Mesenchymal stem cell (in vitro differentiated cells and primary cell): Measurements from ENCODE around the gene IRF7.
A peak's percentile ranks its signal among the peaks of the same experiment; 100 is the strongest.

Experiments used
- DNase-seq: peaks from one replicate; pipeline ENCODE4 v3.0.0-alpha.2; 2013
- H2AFZ ChIP-seq: one replicate; pipeline ENCODE4 v1.6.1; 2013; ENCODE audit warnings: low read depth, mild to moderate bottlenecking, control low read depth, inconsistent platforms, low read length, moderate library complexity
- H2AK5ac ChIP-seq: 2 replicates; pipeline ENCODE4 v1.6.1; 2013; ENCODE audit warnings: low read length, moderate library complexity, mild to moderate bottlenecking, inconsistent platforms; ENCODE audit not compliant: severe bottlenecking
- H2BK120ac ChIP-seq: one replicate; pipeline ENCODE4 v1.6.1; 2013; ENCODE audit warnings: low read depth, mild to moderate bottlenecking, inconsistent platforms, low read length, moderate library complexity
- H2BK12ac ChIP-seq, 2 experiments: one replicate each; pipeline ENCODE4 v1.6.1; 2013; ENCODE audit warnings: inconsistent platforms in 2 of 2, low read length in 2 of 2, mild to moderate bottlenecking in 2 of 2, moderate library complexity in 2 of 2, control low read depth in 1 of 2
- H2BK15ac ChIP-seq: one replicate; pipeline ENCODE4 v1.6.1; 2013; ENCODE audit warnings: mild to moderate bottlenecking, low read depth, inconsistent platforms; ENCODE audit not compliant: poor library complexity, severe bottlenecking
- H2BK5ac ChIP-seq: 2 replicates; pipeline ENCODE4 v1.6.1; 2013; ENCODE audit warnings: low read depth, mild to moderate bottlenecking, low read length, control low read depth, inconsistent platforms; ENCODE audit not compliant: poor library complexity, severe bottlenecking
- H3K14ac ChIP-seq, 2 experiments: one replicate each; pipeline ENCODE4 v1.6.1; 2013; ENCODE audit warnings: inconsistent platforms in 2 of 2, low read length in 2 of 2, control low read depth in 1 of 2, mild to moderate bottlenecking in 1 of 2, moderate library complexity in 1 of 2
- H3K18ac ChIP-seq, 2 experiments: one replicate each; pipeline ENCODE4 v1.6.1; 2013; ENCODE audit warnings: inconsistent platforms in 2 of 2, low read length in 2 of 2, control low read depth in 1 of 2, low read depth in 1 of 2, mild to moderate bottlenecking in 1 of 2
- H3K23ac ChIP-seq, 2 experiments: one replicate each; pipeline ENCODE4 v1.6.1; 2013; ENCODE audit warnings: inconsistent platforms in 2 of 2, low read length in 2 of 2, mild to moderate bottlenecking in 2 of 2, moderate library complexity in 2 of 2, control low read depth in 1 of 2
- H3K27ac ChIP-seq: 2 replicates; pipeline ENCODE4 v1.5.1; 2013; ENCODE audit warnings: mild to moderate bottlenecking, moderate library complexity, low read length, control low read depth, inconsistent platforms; ENCODE audit not compliant: poor library complexity, severe bottlenecking
- H3K27me3 ChIP-seq, 2 experiments: 2 replicates each; pipeline versions ENCODE4 v1.6.1 to v1.7.0; 2013; ENCODE audit warnings: low read length in 2 of 2, mild to moderate bottlenecking in 2 of 2, moderate library complexity in 2 of 2, control low read depth in 1 of 2, inconsistent platforms in 1 of 2; ENCODE audit not compliant: control insufficient read depth in 1 of 2, insufficient read depth in 1 of 2
- H3K36me3 ChIP-seq, 2 experiments: 2 replicates each; pipeline versions ENCODE4 v1.6.1 to v1.7.0; 2013; ENCODE audit warnings: low read length in 2 of 2, control low read depth in 1 of 2, inconsistent platforms in 1 of 2, low read depth in 1 of 2, mild to moderate bottlenecking in 1 of 2; ENCODE audit not compliant: insufficient read depth in 2 of 2, control insufficient read depth in 1 of 2
- H3K4ac ChIP-seq, 2 experiments: one replicate each; pipeline ENCODE4 v1.6.1; 2013; ENCODE audit warnings: inconsistent platforms in 2 of 2, low read length in 2 of 2, mild to moderate bottlenecking in 2 of 2, moderate library complexity in 2 of 2, control low read depth in 1 of 2, low read depth in 1 of 2
- H3K4me1 ChIP-seq: 2 replicates; pipeline ENCODE4 v1.6.1; 2013; ENCODE audit warnings: low read depth, low read length, control low read depth; ENCODE audit not compliant: control insufficient read depth, insufficient read depth
- H3K4me2 ChIP-seq: 2 replicates; pipeline ENCODE4 v1.6.1; 2013; ENCODE audit warnings: low read length, mild to moderate bottlenecking, inconsistent platforms; ENCODE audit not compliant: poor library complexity, severe bottlenecking
- H3K4me3 ChIP-seq, 2 experiments: 2 replicates each; pipeline versions ENCODE4 v1.5.1 to v1.7.0; 2013; ENCODE audit warnings: low read length in 2 of 2, mild to moderate bottlenecking in 2 of 2, control low read depth in 1 of 2, low read depth in 1 of 2; ENCODE audit not compliant: insufficient read depth in 1 of 2
- H3K79me1 ChIP-seq: replicated peaks from 2 replicates; pipeline ENCODE4 v1.6.1; 2013; ENCODE audit warnings: mild to moderate bottlenecking, control low read depth, low read length, inconsistent platforms; ENCODE audit not compliant: poor library complexity, severe bottlenecking
- H3K9ac ChIP-seq: 2 replicates; pipeline ENCODE4 v1.7.0; 2013; ENCODE audit warnings: mild to moderate bottlenecking, low read length, moderate library complexity
- H3K9me3 ChIP-seq: 2 replicates; pipeline ENCODE4 v1.7.0; 2013; ENCODE audit warnings: mild to moderate bottlenecking, low read length; ENCODE audit not compliant: control insufficient read depth
- H4K8ac ChIP-seq: one replicate; pipeline ENCODE4 v1.6.1; 2013; ENCODE audit warnings: inconsistent platforms, mild to moderate bottlenecking, low read length, moderate library complexity
- H4K91ac ChIP-seq: one replicate; pipeline ENCODE4 v1.6.1; 2013; ENCODE audit warnings: mild to moderate bottlenecking, low read length, inconsistent platforms
- WGBS: methylation state at CpG from one replicate; pipeline ENCODE4 v1.1.7; 2013; ENCODE audit warnings: mixed read lengths; 5-methylcytosine and 5-hydroxymethylcytosine counted together

IRF7 gene

GRCh38 chr11:641806-642370, 26.1 kb upstream of the IRF7 start:
- no peak overlapping the region for H3K18ac ChIP-seq
- no peak for DNase-seq
- no peak overlapping the region for H2BK120ac ChIP-seq
- no peak overlapping the region for H3K9ac ChIP-seq
- H4K8ac ChIP-seq, result no peak overlapping the region
- H2BK5ac ChIP-seq, result no peak overlapping the region
- H2AFZ ChIP-seq, result no peak overlapping the region
- no peak overlapping the region for H3K14ac ChIP-seq
- H2BK15ac ChIP-seq, result no peak overlapping the region
- H2AK5ac ChIP-seq, result no peak overlapping the region
- H3K27me3 ChIP-seq, result peaks cover 14 to 20% of the 10 kb centered on the region in 2 experiments
- H3K23ac ChIP-seq, result no peak overlapping the region
- peaks cover 26 to 56% of the 10 kb centered on the region in 2 experiments for H3K36me3 ChIP-seq
- no peak overlapping the region for H3K4me2 ChIP-seq
- 95% methylated on average over 19 of the region's 19 CpGs for WGBS
- no peaks in the 10 kb centered on the region for H3K9me3 ChIP-seq
- H3K27ac ChIP-seq, result no peak overlapping the region
- peaks cover 2% of the 10 kb centered on the region for H3K79me1 ChIP-seq
- H3K4ac ChIP-seq, result no peak overlapping the region
- no peak overlapping the region for H4K91ac ChIP-seq
- no peak overlapping the region for H2BK12ac ChIP-seq
- no peak overlapping the region for H3K4me3 ChIP-seq
- H3K4me1 ChIP-seq, result peaks cover 49% of the 10 kb centered on the region

- H3K27me3 ChIP-seq, result peaks cover 14 to 28% of the 10 kb centered on the region in 2 experiments
- no peak overlapping the region for H3K4me2 ChIP-seq
- H4K8ac ChIP-seq, result no peak overlapping the region
- H3K4ac ChIP-seq, result no peak overlapping the region
- H3K14ac ChIP-seq, result no peak overlapping the region
- H4K91ac ChIP-seq, result no peak overlapping the region
- H3K4me3 ChIP-seq, result no peak overlapping the region
- no peak overlapping the region for H2BK5ac ChIP-seq
- no peak overlapping the region for H2AK5ac ChIP-seq
- DNase-seq, result no peak
- H3K23ac ChIP-seq, result no peak overlapping the region
- no peak overlapping the region for H3K18ac ChIP-seq
- H3K9ac ChIP-seq, result no peak overlapping the region
- no peak overlapping the region for H2BK12ac ChIP-seq
- peaks cover 2% of the 10 kb centered on the region for H3K79me1 ChIP-seq
- no peak overlapping the region for H2BK15ac ChIP-seq
- H2BK120ac ChIP-seq, result no peak overlapping the region
- no peaks in the 10 kb centered on the region for H3K9me3 ChIP-seq
- WGBS, result 49% methylated on average over 43 of the region's 69 CpGs
- peaks cover 54% of the 10 kb centered on the region for H3K4me1 ChIP-seq
- no peak overlapping the region for H2AFZ ChIP-seq
- peaks cover 20 to 52% of the 10 kb centered on the region in 2 experiments for H3K36me3 ChIP-seq
- no peak overlapping the region for H3K27ac ChIP-seq
These were observed 24.4 kb upstream of the IRF7 start for GRCh38 chr11:640021-640706.

- 47% methylated on average over 59 of the region's 80 CpGs for WGBS
- Histone ChIP-seq H4K91ac (no peak overlapping the region), H2BK15ac (no peak overlapping the region), H3K27me3 (peaks cover 14 to 28% of the 10 kb centered on the region in 2 experiments), H3K27ac (no peak overlapping the region), H3K36me3 (peaks cover 18 to 49% of the 10 kb centered on the region in 2 experiments), H3K9ac (no peak overlapping the region), H3K4me1 (peaks cover 54% of the 10 kb centered on the region), H2BK120ac (no peak overlapping the region), H3K9me3 (no peaks in the 10 kb centered on the region), H3K4me3 (peak overlapping the region in 1 of 2 experiments; percentile 11), H3K4ac (no peak overlapping the region), H4K8ac (peak overlapping the region; percentile 38), H3K14ac (peak overlapping the region in 1 of 2 experiments; percentile 63), H2BK5ac (no peak overlapping the region), H3K4me2 (peak overlapping the region; percentile 31), H3K23ac (peak overlapping the region in 1 of 2 experiments; percentile 29), H2BK12ac (no peak overlapping the region), H2AK5ac (no peak overlapping the region), H3K79me1 (peaks cover 2% of the 10 kb centered on the region), H2AFZ (no peak overlapping the region), H3K18ac (peak overlapping the region in 1 of 2 experiments; percentile 75)
- DNase-seq, result no peak
These were observed 23.7 kb upstream of the IRF7 start for GRCh38 chr11:639332-639955.

GRCh38 chr11:638631-639331, 23.0 kb upstream of the IRF7 start:
- Histone ChIP-seq H3K4ac (no peak overlapping the region), H3K27ac (no peak overlapping the region), H2BK12ac (no peak overlapping the region), H2BK5ac (no peak overlapping the region), H3K14ac (no peak overlapping the region), H4K91ac (no peak overlapping the region), H3K9me3 (no peaks in the 10 kb centered on the region), H3K4me2 (peak overlapping the region; percentile 31), H3K79me1 (peaks cover 2% of the 10 kb centered on the region), H4K8ac (no peak overlapping the region), H2BK120ac (no peak overlapping the region), H2AK5ac (no peak overlapping the region), H3K36me3 (peaks cover 11 to 43% of the 10 kb centered on the region in 2 experiments), H3K4me3 (no peak overlapping the region), H3K9ac (no peak overlapping the region), H3K18ac (no peak overlapping the region), H3K27me3 (peaks cover 14 to 28% of the 10 kb centered on the region in 2 experiments), H3K23ac (no peak overlapping the region), H2AFZ (no peak overlapping the region), H3K4me1 (peaks cover 54% of the 10 kb centered on the region), H2BK15ac (no peak overlapping the region)
- peak; percentile 62 for DNase-seq
- WGBS, result 19% methylated on average over 23 of the region's 28 CpGs
